NCI-H1092 treated with DMSO at 0.1 percent for 48 hours (cell line): ENCODE data around the gene ERFE.
"Not testable (repeated sequence)": the region's sequence is repeated elsewhere in the genome, so short reads cannot be mapped to it uniquely, and the experiment has no call there.

Experiments
- DNase-seq: peaks from one replicate; lab custom pipeline; 2025; lab: John Stamatoyannopoulos, UW

The ERFE gene

GRCh38 chr2:238158509-238159070, at the start of gene ERFE:
Gene ERFE (plus strand): TSS chr2:238158970. CDS start chr2:238159008, 38 bp downstream.
- peak; percentile 1 for DNase-seq

- DNase-seq, result no peak
These were observed 45.2 kb upstream of the ERFE start for GRCh38 chr2:238113611-238114010.

- no peak for DNase-seq
These were observed 44.4 kb upstream of the ERFE start for GRCh38 chr2:238114331-238114841.

GRCh38 chr2:238114851-238115660, 43.7 kb upstream of the ERFE start:
- DNase-seq, result no peak

- not testable (repeated sequence) for DNase-seq
These were observed 43.1 kb upstream of the ERFE start for GRCh38 chr2:238115709-238116108.

GRCh38 chr2:238116298-238117198, 42.2 kb upstream of the ERFE start:
- DNase-seq, result no peak

- no peak for DNase-seq
These were observed 41.3 kb upstream of the ERFE start for GRCh38 chr2:238117199-238118154.

- DNase-seq, result no peak
These were observed 38.9 kb upstream of the ERFE start for GRCh38 chr2:238119756-238120462.

- DNase-seq, result no peak
These were observed 38.1 kb upstream of the ERFE start for GRCh38 chr2:238120463-238121298.

- no peak for DNase-seq
These were observed 37.1 kb upstream of the ERFE start for GRCh38 chr2:238121511-238122286.

GRCh38 chr2:238122287-238123217, 36.2 kb upstream of the ERFE start:
- DNase-seq, result no peak

GRCh38 chr2:238123218-238123971, 35.4 kb upstream of the ERFE start:
- DNase-seq, result no peak

GRCh38 chr2:238123991-238124470, 34.7 kb upstream of the ERFE start:
- no peak for DNase-seq

- no peak for DNase-seq
These were observed 34.2 kb upstream of the ERFE start for GRCh38 chr2:238124488-238125126.

- no peak for DNase-seq
These were observed 33.5 kb upstream of the ERFE start for GRCh38 chr2:238125127-238125885.

GRCh38 chr2:238126338-238126737, 32.4 kb upstream of the ERFE start:
- no peak for DNase-seq
